KMS-11 (cell line): ENCODE results near the gene TDO2.

Experiments
- H2AFZ ChIP-seq: fragments of 200-600 bp; sonication (generic); 2 replicates; pipeline ENCODE4 v1.6.1; 2016; ENCODE audit warnings: antibody characterized with exemption, mixed run types, low read depth
- H3K27ac ChIP-seq: fragments of 200-600 bp; sonication (generic); 2 replicates; pipeline ENCODE4 v1.6.1; 2016; ENCODE audit warnings: mild to moderate bottlenecking, mixed run types
- H3K27me3 ChIP-seq: fragments of 200-600 bp; sonication (generic); 2 replicates; pipeline ENCODE4 v1.6.1; 2017; ENCODE audit warnings: mild to moderate bottlenecking, low read depth, mixed run types, moderate library complexity; ENCODE audit not compliant: insufficient read depth
- H3K36me3 ChIP-seq: fragments of 200-600 bp; sonication (generic); 2 replicates; pipeline ENCODE4 v1.6.1; 2017; ENCODE audit warnings: mild to moderate bottlenecking, mixed run types; ENCODE audit not compliant: insufficient read depth
- H3K4me1 ChIP-seq: fragments of 200-600 bp; sonication (generic); 2 replicates; pipeline ENCODE4 v1.6.1; 2016; ENCODE audit warnings: mild to moderate bottlenecking, low read depth, mixed run types; ENCODE audit not compliant: poor library complexity, severe bottlenecking
- H3K4me2 ChIP-seq: fragments of 200-600 bp; sonication (generic); 2 replicates; pipeline ENCODE4 v1.7.0; 2016; ENCODE audit warnings: mild to moderate bottlenecking, mixed run types
- H3K4me3 ChIP-seq: fragments of 200-600 bp; sonication (generic); IDR thresholded peaks from 2 replicates; pipeline ENCODE4 v1.6.1; 2017; ENCODE audit warnings: low read depth, low read length, mixed read lengths; ENCODE audit not compliant: insufficient read depth
- H3K79me2 ChIP-seq: fragments of 200-600 bp; sonication (generic); 2 replicates; pipeline ENCODE4 v1.6.1; 2016; ENCODE audit warnings: low read depth, mixed run types; ENCODE audit not compliant: insufficient read depth
- H3K9ac ChIP-seq: fragments of 200-600 bp; sonication (generic); 2 replicates; pipeline ENCODE4 v1.6.1; 2016; ENCODE audit warnings: mild to moderate bottlenecking, mixed run types
- H4K20me1 ChIP-seq: fragments of 200-600 bp; sonication (generic); 2 replicates; pipeline ENCODE4 v1.6.1; 2016; ENCODE audit warnings: mild to moderate bottlenecking, mixed run types; ENCODE audit not compliant: insufficient read depth
- CTCF ChIP-seq: fragments of 200-600 bp; sonication (generic); conservative IDR thresholded peaks from 2 replicates; pipeline ENCODE4 v1.6.1; 2017; ENCODE audit warnings: low read depth, mild to moderate bottlenecking, antibody characterized with exemption, low read length, moderate library complexity, mixed read lengths

The TDO2 gene

GRCh38 chr4:155899891-155900290 is 3.6 kb upstream of the TDO2 start:
- no peaks in the 10 kb centered on the region for H3K79me2 ChIP-seq
- no peak overlapping the region for H3K27ac ChIP-seq
- H3K9ac ChIP-seq: no peak overlapping the region
- no peaks in the 10 kb centered on the region for H3K36me3 ChIP-seq
- TF ChIP-seq CTCF: no peak
- H4K20me1 ChIP-seq: no peaks in the 10 kb centered on the region
- peaks cover 24% of the 10 kb centered on the region for H3K4me1 ChIP-seq
- no peaks in the 10 kb centered on the region for H3K27me3 ChIP-seq
- H2AFZ ChIP-seq: no peak overlapping the region
- H3K4me2 ChIP-seq: peak overlapping the region; percentile 69
- H3K4me3 ChIP-seq: no peak overlapping the region

GRCh38 chr4:155900381-155900780 is 3.1 kb upstream of the TDO2 start:
- Histone ChIP-seq H4K20me1 (no peaks in the 10 kb centered on the region), H3K9ac (no peak overlapping the region), H3K79me2 (no peaks in the 10 kb centered on the region), H3K27ac (peak overlapping the region; percentile 16), H3K27me3 (no peaks in the 10 kb centered on the region), H3K4me3 (no peak overlapping the region), H3K36me3 (no peaks in the 10 kb centered on the region), H2AFZ (peak overlapping the region; percentile 3; the same call in 1 of the 2 replicates), H3K4me2 (peak overlapping the region; percentile 69), H3K4me1 (peaks cover 24% of the 10 kb centered on the region)
- no peak for TF ChIP-seq CTCF

- H4K20me1 ChIP-seq: no peaks in the 10 kb centered on the region
- peak overlapping the region; percentile 16 for H3K27ac ChIP-seq
- peaks cover 24% of the 10 kb centered on the region for H3K4me1 ChIP-seq
- no peak for TF ChIP-seq CTCF
- no peak overlapping the region for H3K4me3 ChIP-seq
- H3K27me3 ChIP-seq: no peaks in the 10 kb centered on the region
- H3K36me3 ChIP-seq: no peaks in the 10 kb centered on the region
- H2AFZ ChIP-seq: peak overlapping the region; percentile 3; the same call in 1 of the 2 replicates
- no peak overlapping the region for H3K9ac ChIP-seq
- H3K4me2 ChIP-seq: peak overlapping the region; percentile 69
- no peaks in the 10 kb centered on the region for H3K79me2 ChIP-seq
Measured at GRCh38 chr4:155901013-155901412, 2.5 kb upstream of the TDO2 start.

- Histone ChIP-seq H3K27ac (no peak overlapping the region), H3K4me2 (no peak overlapping the region), H3K27me3 (no peaks in the 10 kb centered on the region), H3K4me1 (peaks cover 50% of the 10 kb centered on the region), H2AFZ (no peak overlapping the region), H3K79me2 (no peaks in the 10 kb centered on the region), H3K36me3 (no peaks in the 10 kb centered on the region), H3K4me3 (no peak overlapping the region), H3K9ac (no peak overlapping the region), H4K20me1 (no peaks in the 10 kb centered on the region)
- no peak for TF ChIP-seq CTCF
Measured at GRCh38 chr4:155904331-155904730, 835 bp downstream of the TDO2 start.
